ENCODE data around the gene USP3.

DNA sequence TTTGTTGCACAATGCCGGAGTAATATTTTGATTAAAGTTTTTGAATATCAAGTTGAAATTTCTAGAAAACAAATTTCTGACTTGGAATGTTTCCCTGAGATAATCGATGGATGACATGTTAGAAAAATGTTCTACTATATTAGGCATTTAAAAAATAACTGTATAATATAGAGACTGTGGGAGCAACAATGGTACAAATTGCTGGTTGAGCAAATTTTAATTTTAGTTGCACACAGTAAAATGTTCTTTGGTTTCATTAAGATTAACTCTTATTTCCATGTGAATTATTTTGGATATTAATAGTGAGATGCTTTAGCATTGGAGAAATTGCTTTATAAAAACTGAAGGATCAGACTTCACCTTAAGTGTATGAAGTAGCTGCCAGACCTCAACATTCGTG, 9.3 kb downstream of the USP3 start:
- TF ChIP-seq, protein P1, sequence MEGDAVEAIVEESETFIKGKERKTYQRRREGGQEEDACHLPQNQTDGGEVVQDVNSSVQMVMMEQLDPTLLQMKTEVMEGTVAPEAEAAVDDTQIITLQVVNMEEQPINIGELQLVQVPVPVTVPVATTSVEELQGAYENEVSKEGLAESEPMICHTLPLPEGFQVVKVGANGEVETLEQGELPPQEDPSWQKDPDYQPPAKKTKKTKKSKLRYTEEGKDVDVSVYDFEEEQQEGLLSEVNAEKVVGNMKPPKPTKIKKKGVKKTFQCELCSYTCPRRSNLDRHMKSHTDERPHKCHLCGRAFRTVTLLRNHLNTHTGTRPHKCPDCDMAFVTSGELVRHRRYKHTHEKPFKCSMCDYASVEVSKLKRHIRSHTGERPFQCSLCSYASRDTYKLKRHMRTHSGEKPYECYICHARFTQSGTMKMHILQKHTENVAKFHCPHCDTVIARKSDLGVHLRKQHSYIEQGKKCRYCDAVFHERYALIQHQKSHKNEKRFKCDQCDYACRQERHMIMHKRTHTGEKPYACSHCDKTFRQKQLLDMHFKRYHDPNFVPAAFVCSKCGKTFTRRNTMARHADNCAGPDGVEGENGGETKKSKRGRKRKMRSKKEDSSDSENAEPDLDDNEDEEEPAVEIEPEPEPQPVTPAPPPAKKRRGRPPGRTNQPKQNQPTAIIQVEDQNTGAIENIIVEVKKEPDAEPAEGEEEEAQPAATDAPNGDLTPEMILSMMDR (IDR thresholded peaks at IDR 0.05): no peak
- no peak for TF ChIP-seq POLR2A (IDR thresholded peaks at IDR 0.05)

Data from gastroesophageal sphincter (tissue), 3 donors.